ENCODE measurements around the gene WAS.
"Not testable (repeated sequence)": the region's sequence is repeated elsewhere in the genome, so short reads cannot be mapped to it uniquely, and the experiment has no call there.

DNA sequence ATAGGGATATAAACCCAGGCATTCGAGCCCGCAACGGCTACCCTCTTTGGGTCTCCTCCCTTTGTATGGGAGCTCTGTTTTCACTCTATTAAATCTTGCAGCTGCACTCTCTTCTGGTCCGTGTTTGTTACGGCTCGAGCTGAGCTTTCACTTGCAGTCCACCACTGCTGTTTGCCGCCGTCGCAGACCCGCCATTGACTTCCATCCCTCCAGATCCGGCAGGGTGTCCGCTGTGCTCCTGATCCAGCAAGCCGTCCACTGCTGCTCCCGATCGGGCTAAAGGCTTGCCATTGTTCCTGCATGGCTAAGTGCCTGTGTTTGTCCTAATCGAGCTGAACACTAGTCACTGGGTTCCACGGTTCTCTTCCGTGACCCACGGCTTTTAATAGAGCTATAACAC lies 28.9 kb upstream of the WAS start:
- not testable (repeated sequence) for TF ChIP-seq POLR2AphosphoS5 (IDR thresholded peaks at IDR 0.05; ENCODE audit: low read depth, low read length); POLR2A (IDR thresholded peaks at IDR 0.05; ENCODE audit: low read depth, low read length); TAF1 (IDR thresholded peaks at IDR 0.05; ENCODE audit: borderline replicate concordance, low read depth, low read length)
